ENCODE results near the gene CCR9. TPM values are rescaled to one million over a fixed set of nuclear protein-coding genes. Genes with fewer than 3 reads are reported as not detected.

The CCR9 gene
- total and polyA plus RNA-seq, 2 experiments from 2014 or later = not detected

DNA sequence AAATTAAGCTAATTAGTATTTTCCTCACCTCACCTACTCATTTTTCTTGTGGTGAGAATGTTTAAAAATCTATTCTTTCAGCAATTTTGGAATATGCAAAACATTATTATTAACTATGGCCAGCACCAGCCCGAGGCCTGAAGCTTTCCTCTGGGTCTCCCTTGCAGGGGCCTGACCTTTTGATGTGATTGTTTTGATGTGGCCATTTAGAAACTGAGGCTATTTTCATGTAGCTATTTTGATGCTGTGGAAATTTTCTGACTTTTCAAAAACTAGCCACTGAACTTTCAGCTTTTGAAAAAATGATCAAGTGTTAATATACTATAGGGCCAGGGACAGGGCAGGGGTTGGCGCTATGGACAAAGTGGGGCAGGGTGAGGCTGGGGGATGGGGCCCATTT, 8.2 kb upstream of the CCR9 start:
- Histone ChIP-seq H3K36me3 (ENCODE audit: insufficient read depth) (no peaks in the 10 kb centered on the region), H3K79me2 (replicated peaks; ENCODE audit: insufficient read depth) (no peaks in the 10 kb centered on the region), H3K27me3 (ENCODE audit: insufficient read depth) (no peaks in the 10 kb centered on the region), H3K4me2 (no peak overlapping the region), H3K9me2 (ENCODE audit: insufficient read depth) (0 out of 2 replicates have a peak, but pooled peaks cover 3% of the 10 kb centered on the region), H3K4me3 (no peak overlapping the region), H2AFZ (no peak overlapping the region), H3K27ac (ENCODE audit: low read depth) (no peak overlapping the region), H3F3A (replicated peaks; ENCODE audit: low read depth) (no peaks in the 10 kb centered on the region), H4K20me1 (replicated peaks; ENCODE audit: insufficient read depth) (no peaks in the 10 kb centered on the region), H3K4me1 (ENCODE audit: insufficient read depth) (no peaks in the 10 kb centered on the region)
- H3K27ac Mint-ChIP-seq = no peak overlapping the region
- no peak overlapping the region for H3K4me3 Mint-ChIP-seq
- ATAC-seq (no peak), DNase-seq (ENCODE audit: low spot score) (no peak)
- H3K27me3 Mint-ChIP-seq (ENCODE audit: insufficient read depth, low read depth, poor library complexity) = peaks cover 1% of the 10 kb centered on the region
- no peaks in the 10 kb centered on the region for H3K36me3 Mint-ChIP-seq (ENCODE audit: low read depth)
- H3K4me1 Mint-ChIP-seq = no peaks in the 10 kb centered on the region
- H3K9me3 Mint-ChIP-seq = no peaks in the 10 kb centered on the region
- TF ChIP-seq ZNF114 (CRISPR knock-in tag; IDR thresholded peaks at IDR 0.05) = no peak
- TF ChIP-seq EZH2 (IDR thresholded peaks at IDR 0.05; ENCODE audit: low read depth, unreplicated experiment) = no peak
- TF ChIP-seq, protein P1, sequence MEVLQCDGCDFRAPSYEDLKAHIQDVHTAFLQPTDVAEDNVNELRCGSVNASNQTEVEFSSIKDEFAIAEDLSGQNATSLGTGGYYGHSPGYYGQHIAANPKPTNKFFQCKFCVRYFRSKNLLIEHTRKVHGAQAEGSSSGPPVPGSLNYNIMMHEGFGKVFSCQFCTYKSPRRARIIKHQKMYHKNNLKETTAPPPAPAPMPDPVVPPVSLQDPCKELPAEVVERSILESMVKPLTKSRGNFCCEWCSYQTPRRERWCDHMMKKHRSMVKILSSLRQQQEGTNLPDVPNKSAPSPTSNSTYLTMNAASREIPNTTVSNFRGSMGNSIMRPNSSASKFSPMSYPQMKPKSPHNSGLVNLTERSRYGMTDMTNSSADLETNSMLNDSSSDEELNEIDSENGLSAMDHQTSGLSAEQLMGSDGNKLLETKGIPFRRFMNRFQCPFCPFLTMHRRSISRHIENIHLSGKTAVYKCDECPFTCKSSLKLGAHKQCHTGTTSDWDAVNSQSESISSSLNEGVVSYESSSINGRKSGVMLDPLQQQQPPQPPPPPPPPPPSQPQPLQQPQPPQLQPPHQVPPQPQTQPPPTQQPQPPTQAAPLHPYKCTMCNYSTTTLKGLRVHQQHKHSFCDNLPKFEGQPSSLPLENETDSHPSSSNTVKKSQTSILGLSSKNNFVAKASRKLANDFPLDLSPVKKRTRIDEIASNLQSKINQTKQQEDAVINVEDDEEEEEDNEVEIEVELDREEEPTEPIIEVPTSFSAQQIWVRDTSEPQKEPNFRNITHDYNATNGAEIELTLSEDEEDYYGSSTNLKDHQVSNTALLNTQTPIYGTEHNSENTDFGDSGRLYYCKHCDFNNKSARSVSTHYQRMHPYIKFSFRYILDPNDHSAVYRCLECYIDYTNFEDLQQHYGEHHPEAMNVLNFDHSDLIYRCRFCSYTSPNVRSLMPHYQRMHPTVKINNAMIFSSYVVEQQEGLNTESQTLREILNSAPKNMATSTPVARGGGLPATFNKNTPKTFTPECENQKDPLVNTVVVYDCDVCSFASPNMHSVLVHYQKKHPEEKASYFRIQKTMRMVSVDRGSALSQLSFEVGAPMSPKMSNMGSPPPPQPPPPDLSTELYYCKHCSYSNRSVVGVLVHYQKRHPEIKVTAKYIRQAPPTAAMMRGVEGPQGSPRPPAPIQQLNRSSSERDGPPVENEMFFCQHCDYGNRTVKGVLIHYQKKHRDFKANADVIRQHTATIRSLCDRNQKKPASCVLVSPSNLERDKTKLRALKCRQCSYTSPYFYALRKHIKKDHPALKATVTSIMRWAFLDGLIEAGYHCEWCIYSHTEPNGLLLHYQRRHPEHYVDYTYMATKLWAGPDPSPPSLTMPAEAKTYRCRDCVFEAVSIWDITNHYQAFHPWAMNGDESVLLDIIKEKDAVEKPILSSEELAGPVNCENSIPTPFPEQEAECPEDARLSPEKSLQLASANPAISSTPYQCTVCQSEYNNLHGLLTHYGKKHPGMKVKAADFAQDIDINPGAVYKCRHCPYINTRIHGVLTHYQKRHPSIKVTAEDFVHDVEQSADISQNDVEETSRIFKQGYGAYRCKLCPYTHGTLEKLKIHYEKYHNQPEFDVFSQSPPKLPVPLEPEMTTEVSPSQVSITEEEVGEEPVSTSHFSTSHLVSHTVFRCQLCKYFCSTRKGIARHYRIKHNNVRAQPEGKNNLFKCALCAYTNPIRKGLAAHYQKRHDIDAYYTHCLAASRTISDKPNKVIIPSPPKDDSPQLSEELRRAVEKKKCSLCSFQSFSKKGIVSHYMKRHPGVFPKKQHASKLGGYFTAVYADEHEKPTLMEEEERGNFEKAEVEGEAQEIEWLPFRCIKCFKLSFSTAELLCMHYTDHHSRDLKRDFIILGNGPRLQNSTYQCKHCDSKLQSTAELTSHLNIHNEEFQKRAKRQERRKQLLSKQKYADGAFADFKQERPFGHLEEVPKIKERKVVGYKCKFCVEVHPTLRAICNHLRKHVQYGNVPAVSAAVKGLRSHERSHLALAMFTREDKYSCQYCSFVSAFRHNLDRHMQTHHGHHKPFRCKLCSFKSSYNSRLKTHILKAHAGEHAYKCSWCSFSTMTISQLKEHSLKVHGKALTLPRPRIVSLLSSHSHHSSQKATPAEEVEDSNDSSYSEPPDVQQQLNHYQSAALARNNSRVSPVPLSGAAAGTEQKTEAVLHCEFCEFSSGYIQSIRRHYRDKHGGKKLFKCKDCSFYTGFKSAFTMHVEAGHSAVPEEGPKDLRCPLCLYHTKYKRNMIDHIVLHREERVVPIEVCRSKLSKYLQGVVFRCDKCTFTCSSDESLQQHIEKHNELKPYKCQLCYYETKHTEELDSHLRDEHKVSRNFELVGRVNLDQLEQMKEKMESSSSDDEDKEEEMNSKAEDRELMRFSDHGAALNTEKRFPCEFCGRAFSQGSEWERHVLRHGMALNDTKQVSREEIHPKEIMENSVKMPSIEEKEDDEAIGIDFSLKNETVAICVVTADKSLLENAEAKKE (CRISPR knock-in tag; IDR thresholded peaks at IDR 0.05) = no peak
- no peak for TF ChIP-seq JUNB (IDR thresholded peaks at IDR 0.05; ENCODE audit: unreplicated experiment)
- no peak for TF ChIP-seq ZNF331 (CRISPR knock-in tag; IDR thresholded peaks at IDR 0.05; ENCODE audit: low read depth)
- TF ChIP-seq, protein P2, sequence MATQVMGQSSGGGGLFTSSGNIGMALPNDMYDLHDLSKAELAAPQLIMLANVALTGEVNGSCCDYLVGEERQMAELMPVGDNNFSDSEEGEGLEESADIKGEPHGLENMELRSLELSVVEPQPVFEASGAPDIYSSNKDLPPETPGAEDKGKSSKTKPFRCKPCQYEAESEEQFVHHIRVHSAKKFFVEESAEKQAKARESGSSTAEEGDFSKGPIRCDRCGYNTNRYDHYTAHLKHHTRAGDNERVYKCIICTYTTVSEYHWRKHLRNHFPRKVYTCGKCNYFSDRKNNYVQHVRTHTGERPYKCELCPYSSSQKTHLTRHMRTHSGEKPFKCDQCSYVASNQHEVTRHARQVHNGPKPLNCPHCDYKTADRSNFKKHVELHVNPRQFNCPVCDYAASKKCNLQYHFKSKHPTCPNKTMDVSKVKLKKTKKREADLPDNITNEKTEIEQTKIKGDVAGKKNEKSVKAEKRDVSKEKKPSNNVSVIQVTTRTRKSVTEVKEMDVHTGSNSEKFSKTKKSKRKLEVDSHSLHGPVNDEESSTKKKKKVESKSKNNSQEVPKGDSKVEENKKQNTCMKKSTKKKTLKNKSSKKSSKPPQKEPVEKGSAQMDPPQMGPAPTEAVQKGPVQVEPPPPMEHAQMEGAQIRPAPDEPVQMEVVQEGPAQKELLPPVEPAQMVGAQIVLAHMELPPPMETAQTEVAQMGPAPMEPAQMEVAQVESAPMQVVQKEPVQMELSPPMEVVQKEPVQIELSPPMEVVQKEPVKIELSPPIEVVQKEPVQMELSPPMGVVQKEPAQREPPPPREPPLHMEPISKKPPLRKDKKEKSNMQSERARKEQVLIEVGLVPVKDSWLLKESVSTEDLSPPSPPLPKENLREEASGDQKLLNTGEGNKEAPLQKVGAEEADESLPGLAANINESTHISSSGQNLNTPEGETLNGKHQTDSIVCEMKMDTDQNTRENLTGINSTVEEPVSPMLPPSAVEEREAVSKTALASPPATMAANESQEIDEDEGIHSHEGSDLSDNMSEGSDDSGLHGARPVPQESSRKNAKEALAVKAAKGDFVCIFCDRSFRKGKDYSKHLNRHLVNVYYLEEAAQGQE (IDR thresholded peaks at IDR 0.05; ENCODE audit: unreplicated experiment) = no peak
- TF ChIP-seq CREB1 (CRISPR knock-in tag; IDR thresholded peaks at IDR 0.05; ENCODE audit: low read depth) = no peak
- TF ChIP-seq, protein P3, sequence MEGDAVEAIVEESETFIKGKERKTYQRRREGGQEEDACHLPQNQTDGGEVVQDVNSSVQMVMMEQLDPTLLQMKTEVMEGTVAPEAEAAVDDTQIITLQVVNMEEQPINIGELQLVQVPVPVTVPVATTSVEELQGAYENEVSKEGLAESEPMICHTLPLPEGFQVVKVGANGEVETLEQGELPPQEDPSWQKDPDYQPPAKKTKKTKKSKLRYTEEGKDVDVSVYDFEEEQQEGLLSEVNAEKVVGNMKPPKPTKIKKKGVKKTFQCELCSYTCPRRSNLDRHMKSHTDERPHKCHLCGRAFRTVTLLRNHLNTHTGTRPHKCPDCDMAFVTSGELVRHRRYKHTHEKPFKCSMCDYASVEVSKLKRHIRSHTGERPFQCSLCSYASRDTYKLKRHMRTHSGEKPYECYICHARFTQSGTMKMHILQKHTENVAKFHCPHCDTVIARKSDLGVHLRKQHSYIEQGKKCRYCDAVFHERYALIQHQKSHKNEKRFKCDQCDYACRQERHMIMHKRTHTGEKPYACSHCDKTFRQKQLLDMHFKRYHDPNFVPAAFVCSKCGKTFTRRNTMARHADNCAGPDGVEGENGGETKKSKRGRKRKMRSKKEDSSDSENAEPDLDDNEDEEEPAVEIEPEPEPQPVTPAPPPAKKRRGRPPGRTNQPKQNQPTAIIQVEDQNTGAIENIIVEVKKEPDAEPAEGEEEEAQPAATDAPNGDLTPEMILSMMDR (conservative IDR thresholded peaks at IDR 0.05; ENCODE audit: low read depth in 2 of 2) = no peak
- TF ChIP-seq NANOG (IDR thresholded peaks at IDR 0.05; ENCODE audit: borderline replicate concordance) = no peak
- TF ChIP-seq EZH2phosphoT487 (IDR thresholded peaks at IDR 0.05; ENCODE audit: unreplicated experiment) = no peak
- no peak for TF ChIP-seq POLR2AphosphoS5 (IDR thresholded peaks at IDR 0.05; ENCODE audit: low read depth)
- TF ChIP-seq, protein P4, sequence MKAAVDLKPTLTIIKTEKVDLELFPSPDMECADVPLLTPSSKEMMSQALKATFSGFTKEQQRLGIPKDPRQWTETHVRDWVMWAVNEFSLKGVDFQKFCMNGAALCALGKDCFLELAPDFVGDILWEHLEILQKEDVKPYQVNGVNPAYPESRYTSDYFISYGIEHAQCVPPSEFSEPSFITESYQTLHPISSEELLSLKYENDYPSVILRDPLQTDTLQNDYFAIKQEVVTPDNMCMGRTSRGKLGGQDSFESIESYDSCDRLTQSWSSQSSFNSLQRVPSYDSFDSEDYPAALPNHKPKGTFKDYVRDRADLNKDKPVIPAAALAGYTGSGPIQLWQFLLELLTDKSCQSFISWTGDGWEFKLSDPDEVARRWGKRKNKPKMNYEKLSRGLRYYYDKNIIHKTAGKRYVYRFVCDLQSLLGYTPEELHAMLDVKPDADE (IDR thresholded peaks at IDR 0.05) = no peak
- no peak for TF ChIP-seq STAT1 (IDR thresholded peaks at IDR 0.05; ENCODE audit: unreplicated experiment)

Measured in GM23338 (cell line).